Stimulated activated CD4-positive, alpha-beta T cell treated with anti-CD3 and anti-CD28 coated beads, Interleukin-15, amount 100 ng/mL, for 24 hours (primary cell): ENCODE results near the gene NUP43.
"Not testable (repeated sequence)": the region's sequence is repeated elsewhere in the genome, so short reads cannot be mapped to it uniquely, and the experiment has no call there.

Experiments used
- DNase-seq: peaks from one replicate; pipeline ENCODE4 v3.0.0-alpha.2; 2020

Gene NUP43, protein sequence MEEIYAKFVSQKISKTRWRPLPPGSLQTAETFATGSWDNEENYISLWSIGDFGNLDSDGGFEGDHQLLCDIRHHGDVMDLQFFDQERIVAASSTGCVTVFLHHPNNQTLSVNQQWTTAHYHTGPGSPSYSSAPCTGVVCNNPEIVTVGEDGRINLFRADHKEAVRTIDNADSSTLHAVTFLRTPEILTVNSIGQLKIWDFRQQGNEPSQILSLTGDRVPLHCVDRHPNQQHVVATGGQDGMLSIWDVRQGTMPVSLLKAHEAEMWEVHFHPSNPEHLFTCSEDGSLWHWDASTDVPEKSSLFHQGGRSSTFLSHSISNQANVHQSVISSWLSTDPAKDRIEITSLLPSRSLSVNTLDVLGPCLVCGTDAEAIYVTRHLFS

GRCh38 chr6:149746147-149746946 is at the start of gene NUP43:
NUP43 (minus strand) TSS chr6:149746529; CDS start chr6:149746495, 34 bp downstream.
- peak; percentile 96 for DNase-seq

DNA sequence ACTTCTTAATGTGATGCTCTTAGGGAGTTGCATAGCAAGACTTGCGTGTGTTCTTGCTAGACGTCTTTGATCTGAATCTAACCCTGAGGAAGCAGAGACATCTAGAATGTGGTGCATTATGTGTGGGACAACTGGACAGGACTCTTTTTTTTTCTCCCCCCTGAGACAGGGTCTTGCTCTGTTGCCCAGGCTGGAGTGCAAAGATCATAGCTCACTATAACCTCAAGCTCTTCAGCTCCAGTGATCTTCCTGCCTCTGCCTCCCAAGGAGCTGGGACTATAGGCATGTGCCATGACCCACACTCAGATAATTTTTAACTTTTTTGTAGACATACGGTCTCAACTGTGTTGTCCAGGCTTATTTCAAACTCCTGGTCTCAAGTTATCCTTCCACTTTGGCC is 37.2 kb upstream of the NUP43 start:
- no peak for DNase-seq

DNA sequence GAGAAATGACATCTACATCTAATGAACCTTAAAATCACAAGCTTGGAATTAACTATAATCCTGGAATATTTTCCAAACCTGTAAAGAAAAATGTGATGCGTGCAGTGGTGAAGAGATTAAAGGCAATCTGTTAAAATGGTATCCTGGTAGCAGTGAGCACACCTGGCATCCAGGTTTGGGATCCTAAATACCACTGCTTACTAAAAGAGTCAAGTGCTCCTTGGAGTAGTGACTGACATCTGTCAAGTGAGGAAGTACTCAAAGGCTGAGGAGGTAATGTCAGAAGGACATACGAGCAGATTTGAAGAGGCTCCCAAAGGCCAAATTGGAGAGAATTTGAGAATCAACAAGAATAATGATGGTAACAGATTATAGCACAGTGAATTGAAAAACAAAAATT is 36.0 kb upstream of the NUP43 start:
- DNase-seq: no peak

DNA sequence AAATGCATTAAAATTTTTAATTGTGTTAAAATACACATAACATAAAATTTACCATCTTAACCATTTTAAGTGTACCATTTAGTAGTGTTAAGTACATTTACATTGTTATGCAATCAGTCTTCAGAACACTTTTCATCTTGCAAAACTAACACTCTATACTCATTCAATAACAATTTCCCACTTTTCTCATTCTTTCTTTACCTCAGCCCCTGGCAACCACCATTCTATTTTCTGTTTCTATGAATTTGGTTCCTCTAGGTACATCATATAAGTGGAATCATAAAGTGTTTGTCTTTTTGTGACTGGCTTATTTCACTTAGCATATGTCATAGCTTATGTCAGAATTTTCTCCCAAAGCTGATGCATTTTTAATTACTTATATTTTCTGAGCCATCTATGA is 35.4 kb upstream of the NUP43 start:
- no peak for DNase-seq

GRCh38 chr6:149779644-149779963 is 33.3 kb upstream of the NUP43 start:
- no peak for DNase-seq

GRCh38 chr6:149777624-149778023 is 31.3 kb upstream of the NUP43 start:
- DNase-seq: no peak

DNA sequence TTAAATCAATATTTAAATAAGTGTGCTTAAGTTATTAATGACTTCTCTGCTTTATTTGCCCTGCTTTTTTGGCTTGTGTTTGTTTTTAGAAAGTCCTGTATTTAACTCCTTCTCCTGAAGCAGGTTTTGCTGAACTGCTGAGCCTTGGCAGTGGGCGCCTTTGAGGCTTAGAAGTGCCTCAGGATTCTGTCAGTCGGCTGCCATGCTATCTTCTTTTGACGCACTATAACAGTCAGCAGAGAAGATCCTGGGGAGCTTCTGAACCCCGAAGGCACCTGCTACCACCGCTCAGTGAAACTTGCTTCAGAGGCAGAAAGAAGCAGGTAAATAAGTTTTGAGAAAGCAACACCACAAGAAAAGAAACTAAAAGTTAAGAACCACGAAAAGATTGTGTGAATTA is 25.6 kb upstream of the NUP43 start:
- no peak for DNase-seq

DNA sequence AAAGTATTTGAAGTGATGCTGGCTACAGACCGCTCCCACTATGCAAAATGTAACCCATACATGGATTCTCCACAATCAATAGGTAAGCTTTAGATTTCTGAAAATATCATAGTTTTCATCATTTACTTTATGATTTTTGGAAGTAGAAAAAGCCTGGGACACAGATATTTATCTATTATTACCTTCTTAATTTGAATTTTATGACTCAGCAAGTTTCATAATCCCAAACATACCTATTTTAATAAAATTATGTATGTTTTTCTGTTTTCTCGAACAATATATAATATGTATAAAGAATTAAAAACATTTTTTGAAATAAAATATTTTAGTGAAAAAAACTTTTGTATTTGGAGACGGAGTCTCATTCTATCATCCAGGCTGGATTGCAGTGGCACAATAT is 24.9 kb upstream of the NUP43 start:
- no peak for DNase-seq

DNA sequence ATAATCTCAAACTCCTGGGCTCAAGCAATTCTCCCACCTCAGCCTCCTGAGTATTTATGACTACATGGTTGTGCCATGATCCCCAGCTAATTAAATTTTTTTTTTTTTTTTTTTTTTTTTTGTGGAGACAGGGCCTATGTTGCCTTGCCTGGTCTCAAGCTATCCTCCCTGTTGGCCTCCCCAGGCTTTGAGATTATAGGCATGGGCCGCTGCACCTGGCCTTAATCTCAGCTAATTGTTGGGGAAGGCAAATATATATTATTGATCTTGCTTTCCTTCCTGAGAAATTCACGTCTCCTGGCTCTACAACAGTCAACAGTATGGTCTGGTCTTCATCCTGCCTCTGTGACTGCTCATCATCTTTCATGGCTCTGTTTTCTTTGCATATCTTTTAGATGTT is 23.3 kb upstream of the NUP43 start:
- DNase-seq: no peak

- DNase-seq: no peak
These were observed 19.9 kb upstream of the NUP43 start for GRCh38 chr6:149766156-149766769.

DNA sequence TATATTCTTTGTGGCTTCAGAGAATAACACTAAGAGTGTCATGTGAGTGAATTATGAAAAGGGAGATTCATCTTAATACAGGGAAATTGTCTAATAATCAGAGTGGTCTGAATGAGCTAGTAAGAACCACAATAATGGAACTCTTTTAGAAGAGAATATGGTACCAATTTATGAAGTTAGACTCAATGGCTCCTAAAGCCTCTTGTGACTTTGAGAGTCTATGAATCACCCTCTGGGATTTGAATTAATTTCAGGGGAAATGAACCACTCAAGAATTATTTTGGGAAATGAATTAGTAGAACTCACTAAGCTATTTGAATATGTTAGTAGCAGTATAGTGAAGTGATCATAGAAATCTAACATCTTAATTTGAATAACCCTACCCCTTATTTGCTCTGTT is 17.5 kb upstream of the NUP43 start:
- no peak for DNase-seq

- no peak for DNase-seq
These were observed 15.1 kb upstream of the NUP43 start for GRCh38 chr6:149761438-149761837.

GRCh38 chr6:149756261-149756636 is 9.9 kb upstream of the NUP43 start:
- no peak for DNase-seq

- DNase-seq: no peak
These were observed 9.3 kb upstream of the NUP43 start for GRCh38 chr6:149755300-149756260.

- no peak for DNase-seq
These were observed 8.2 kb upstream of the NUP43 start for GRCh38 chr6:149754548-149754947.

DNA sequence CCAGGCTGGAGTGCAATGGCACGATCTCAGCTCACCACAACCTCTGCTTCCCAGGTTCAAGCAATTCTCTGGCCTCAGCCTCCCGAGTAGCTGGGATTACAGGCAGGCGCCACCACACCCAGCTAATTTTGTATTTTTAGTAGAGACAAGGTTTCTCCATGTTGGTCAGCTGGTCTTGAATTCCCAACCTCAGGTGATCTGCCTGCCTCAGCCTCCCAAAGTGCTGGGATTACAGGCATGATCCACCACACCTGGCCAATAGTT is 7.0 kb upstream of the NUP43 start:
- not testable (repeated sequence) for DNase-seq

GRCh38 chr6:149752600-149753373 is 6.5 kb upstream of the NUP43 start:
- DNase-seq: no peak

GRCh38 chr6:149751920-149752319 is 5.6 kb upstream of the NUP43 start:
- not testable (repeated sequence) for DNase-seq

DNA sequence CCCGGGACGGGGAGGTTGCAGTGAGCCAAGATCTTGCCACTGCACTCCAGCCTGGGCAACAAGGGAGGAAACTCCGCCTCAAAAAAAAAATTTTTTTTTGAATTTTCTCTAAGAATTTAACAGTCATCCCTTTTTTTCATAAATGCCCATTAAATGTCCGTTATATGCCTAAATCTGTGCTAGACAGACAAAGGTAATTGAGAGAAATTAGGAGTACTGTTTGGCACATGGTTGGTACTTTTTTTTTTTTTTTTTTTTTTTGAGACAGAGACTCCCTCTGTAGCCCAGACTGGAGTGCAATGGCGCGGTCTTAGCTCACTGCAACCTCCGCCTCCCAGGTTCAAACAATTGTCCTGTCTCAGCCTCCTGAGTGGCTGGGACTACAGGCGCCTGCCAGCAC is 4.9 kb upstream of the NUP43 start:
- no peak for DNase-seq

- peak; percentile 85 for DNase-seq
These were observed 3.8 kb upstream of the NUP43 start for GRCh38 chr6:149750136-149750609.

DNA sequence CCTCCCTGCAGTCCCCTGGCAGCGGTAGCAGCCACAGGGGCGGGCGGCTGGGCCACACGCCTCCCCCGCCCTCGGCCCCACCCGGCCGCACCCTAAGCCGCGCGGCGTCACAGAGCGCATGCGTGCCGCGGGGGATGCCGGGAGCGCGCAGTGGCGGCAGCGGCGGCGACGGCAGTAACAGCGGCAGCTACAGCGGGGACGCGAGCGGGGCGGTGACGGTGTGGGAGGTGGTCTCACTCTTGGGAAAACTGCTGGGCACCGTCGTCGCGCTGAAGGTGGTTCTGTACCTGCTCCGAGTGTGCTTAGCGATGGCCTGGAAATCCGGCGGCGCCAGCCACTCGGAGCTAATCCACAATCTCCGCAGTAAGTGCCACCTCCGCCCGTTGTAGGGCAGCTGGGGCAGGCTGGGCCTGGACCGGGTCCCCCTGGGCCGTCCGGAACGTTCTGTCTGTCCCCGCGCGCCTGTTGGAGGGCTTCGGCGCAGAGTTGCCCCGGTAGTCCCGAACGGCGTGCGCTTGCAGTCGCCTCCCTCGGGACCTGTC is 3.3 kb upstream of the NUP43 start, which contains the start of gene PCMT1:
PCMT1 (plus strand) TSS at position 148 of the 542 bp plus-strand sequence; CDS start at position 309, 161 bp downstream.
- DNase-seq: peak; percentile 92
